Heart right ventricle (tissue), 16 donors: ENCODE measurements around the gene KRT15. TPM values are rescaled to one million over a fixed set of nuclear protein-coding genes. Genes with fewer than 3 reads are reported as not detected.

Experiments used
- ATAC-seq, 8 donors: fragments of 200-7000 bp; cut with Tn5 transposase; one replicate each; pipeline ENCODE4 v1.9.1; 2020; ENCODE audit warnings: mild to moderate bottlenecking in 8 of 8, moderate library complexity in 8 of 8, moderate number of reproducible peaks in 1 of 8
- DNase-seq, 2 donors: peaks; one replicate each; pipeline ENCODE4 v3.0.0-alpha.2; 2020
- H3K27ac ChIP-seq, 10 donors: fragments of 200-600 bp; sonication (generic) in 2 of 10; one replicate each; pipeline versions ENCODE4 v1.5.0 to v1.8.0; 2020 to 2022; ENCODE audit warnings: mild to moderate bottlenecking in 3 of 10
- H3K27me3 ChIP-seq, 7 donors: fragments of 200-600 bp; one replicate each; pipeline ENCODE4 v1.8.0; 2021 to 2022; ENCODE audit warnings: mild to moderate bottlenecking in 2 of 7
- H3K36me3 ChIP-seq, 9 donors: fragments of 200-600 bp; sonication (generic) in 1 of 9; one replicate each; pipeline versions ENCODE4 v1.5.0 to v1.8.0; 2020 to 2022; ENCODE audit warnings: mild to moderate bottlenecking in 2 of 9
- H3K4me1 ChIP-seq, 9 donors: fragments of 200-600 bp; sonication (generic) in 1 of 9; one replicate each; pipeline versions ENCODE4 v1.5.0 to v1.8.0; 2020 to 2022; ENCODE audit warnings: mild to moderate bottlenecking in 4 of 9
- H3K4me3 ChIP-seq, 10 donors: fragments of 200-600 bp; sonication (generic) in 2 of 10; one replicate each; pipeline versions ENCODE4 v1.5.0 to v1.8.0; 2020 to 2022; ENCODE audit warnings: mild to moderate bottlenecking in 7 of 10, moderate library complexity in 2 of 10
- H3K9me3 ChIP-seq, 11 donors: fragments of 200-600 bp in 10 of 11; sonication (generic) in 2 of 11; one replicate each; pipeline versions ENCODE4 v1.5.0 to v1.8.0; 2013 to 2022; ENCODE audit warnings: mild to moderate bottlenecking in 2 of 11, control low read depth in 1 of 11, moderate library complexity in 1 of 11
- CTCF ChIP-seq, 9 donors: fragments of 200-600 bp; sonication (generic) in 2 of 9; IDR thresholded peaks; one replicate each; pipeline versions ENCODE4 v1.5.0 to v1.8.0; 2021 to 2022; ENCODE audit warnings: antibody characterized with exemption in 9 of 9, mild to moderate bottlenecking in 5 of 9, moderate library complexity in 1 of 9
- WGBS, 2 donors: extraction: QIAGEN DNeasy Blood & Tissue Kit; methylation state at CpG; one replicate each; pipeline ENCODE4 v1.1.7; 2013; ENCODE audit warnings: inconsistent platforms in 1 of 2; 5-methylcytosine and 5-hydroxymethylcytosine counted together
- intact Hi-C, 10 donors: fragments of 100-400 bp; cut with DNase I; formaldehyde crosslinking; loops; one replicate each; pipeline versions ENCODE4 v1.11.1 to v1.14.2; 2022
- polyA plus RNA-seq, 2 donors: library from polyadenylated mRNA; stranded (reverse); fragments of 200-250 nt; gene quantifications; one replicate each; pipeline ENCODE4 v1.2.3, GENCODE V29; 2013
- total RNA-seq, 10 donors: library from RNA; stranded (reverse); fragmentation: NEBNext Ultra II Directional in 3 of 10; extraction: Animal tissue kit (Norgen Biotek cat#: 25700) in 3 of 10; gene quantifications; one replicate each; pipeline versions ENCODE4 v1.2.1 to v1.2.4, GENCODE V29; 2021 to 2023
- donor health status: Arrhythmogenic right ventricular cardiomyopathy.
- donor health status: ischemic (EF 13 %, LVEDD 7.1; RV severe dilation, severe dysfunction).
- donor health status: healthy with polysubstance abuse.
- donor health status: DM: no; HTN: yes; CAD: no.
- donor health status: DM: no; HTN: no; CAD: no.
- donor health status: ischemic (EF 25% LVEDD 6.9; RV normal size, moderate dysfunction).
- donor health status: ischemic (EF 25% LVEDD 5.7; RV mildly dilated, moderate dysfunction).
- donor health status: healthy.
- donor health status: DM: yes; HTN: yes; CAD: no.
- donor health status: Ischemic cardiomyopathy.
- donor health status: ischemic (EF 35%, LVEDD 5.7; RV mildly dilated, moderate dysfunction).
- donor health status: nonischemic (EF 11% LVEDD 7.7; RV severe dilation, severe dysfunction).
- donor health status: DM: yes; HTN: yes; CAD: no.
- donor health status: PGD.
- donor health status: ischemic (EF 29% LVEDD 5.4; RV normal size, mild dysfunction).
- donor health status: nonischemic (EF 23%, LVEDD 6.1; RV moderate dilation, normal function).

The KRT15 gene
- total and polyA plus RNA-seq, 12 donors, result 0.07 to 0.22 TPM; not detected in 10

DNA sequence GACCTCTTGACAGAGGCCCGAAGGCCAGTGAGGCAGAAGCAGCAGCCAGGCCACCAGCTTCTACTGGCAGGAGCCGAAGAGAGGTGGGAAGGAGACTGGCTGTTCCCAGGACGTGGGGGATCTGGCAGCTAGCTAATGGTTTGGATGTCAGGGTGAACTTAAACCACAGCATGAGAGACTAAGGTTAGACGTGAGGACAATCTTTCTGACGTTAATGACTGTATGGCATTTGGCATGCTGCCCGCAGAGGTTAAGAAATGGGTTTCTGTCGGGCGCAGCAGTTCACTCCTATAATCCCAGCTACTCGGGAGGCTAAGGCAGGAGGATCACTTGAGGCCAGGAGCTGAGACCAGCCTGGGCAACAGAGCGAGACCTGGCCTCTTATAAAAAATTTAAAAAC is 7.0 kb downstream of the KRT15 start:
- peaks cover 0 to 50% (median 31%) of the 10 kb centered on the region in 7 donors for H3K27me3 ChIP-seq
- TF ChIP-seq CTCF (IDR thresholded peaks at IDR 0.05), result no peak
- 74 to 76% methylated on average over 10 of the region's 10 CpGs for WGBS, 2 donors

DNA sequence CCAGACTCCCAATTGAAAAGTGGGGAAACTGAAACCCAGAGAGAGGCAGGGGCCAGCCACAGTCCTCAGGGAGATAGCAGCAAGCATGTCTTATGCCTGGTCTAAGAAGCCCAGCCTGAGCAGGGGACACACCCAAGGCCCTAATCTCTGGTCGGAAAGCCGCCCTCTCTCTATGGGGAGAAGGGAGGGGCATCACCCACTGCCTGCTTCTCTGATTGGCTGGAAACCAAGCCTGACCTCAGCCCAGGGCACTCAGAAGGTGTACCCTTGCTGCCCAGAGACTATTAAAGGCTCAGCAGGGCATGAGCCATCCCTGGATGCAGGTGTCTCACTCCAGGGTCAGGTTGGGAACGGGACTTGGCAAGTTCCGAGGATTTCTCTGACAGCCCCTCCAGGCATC is 7.6 kb downstream of the KRT15 start:
- intact Hi-C loops, result no loop called here
- H3K9me3 ChIP-seq, result no peaks in the 10 kb centered on the region
- no peak overlapping the region for H3K27ac ChIP-seq
- no peaks in the 10 kb centered on the region for H3K36me3 ChIP-seq
- H3K4me3 ChIP-seq, result no peak overlapping the region
- TF ChIP-seq CTCF (IDR thresholded peaks at IDR 0.05), result no peak
- H3K4me1 ChIP-seq, result peaks cover 0 to 9% (median 0%) of the 10 kb centered on the region in 9 donors
- ATAC-seq, result no peak
- no peak for DNase-seq
- WGBS, 2 donors, result 53% methylated on average over 4 of the region's 4 CpGs
- H3K27me3 ChIP-seq, result peaks cover 0 to 47% (median 29%) of the 10 kb centered on the region in 7 donors

More for the DNA sequence above, 7.0 kb downstream of the KRT15 start:
- H3K4me3 ChIP-seq, result no peak overlapping the region
- peaks cover 0 to 9% (median 0%) of the 10 kb centered on the region in 9 donors for H3K4me1 ChIP-seq
- ATAC-seq, result no peak
- no peaks in the 10 kb centered on the region for H3K9me3 ChIP-seq
- no peak overlapping the region for H3K27ac ChIP-seq
- intact Hi-C loops, result no loop called here
- H3K36me3 ChIP-seq, result no peaks in the 10 kb centered on the region
- no peak for DNase-seq

- H3K27ac ChIP-seq, result no peak overlapping the region
- intact Hi-C loops, result no loop called here
These were observed 8.2 kb downstream of the KRT15 start for GRCh38 chr17:41510251-41511065.

GRCh38 chr17:41507315-41507880 is 11.3 kb downstream of the KRT15 start:
- ATAC-seq (no peak), DNase-seq (no peak)
- no peak overlapping the region for H3K27ac ChIP-seq
- TF ChIP-seq CTCF (IDR thresholded peaks at IDR 0.05), result no peak
- no peaks in the 10 kb centered on the region for H3K9me3 ChIP-seq
- intact Hi-C loops, result no loop called here
- peaks cover 0 to 3% (median 0%) of the 10 kb centered on the region in 9 donors for H3K4me1 ChIP-seq
- 46 to 59% methylated on average over 10 of the region's 10 CpGs for WGBS, 2 donors
- H3K4me3 ChIP-seq, result no peak overlapping the region
- H3K36me3 ChIP-seq, result no peaks in the 10 kb centered on the region
- peaks cover 0 to 39% (median 20%) of the 10 kb centered on the region in 7 donors for H3K27me3 ChIP-seq

More at GRCh38 chr17:41510251-41511065, 8.2 kb downstream of the KRT15 start:
- Histone ChIP-seq H3K4me1 (peaks cover 0 to 9% (median 0%) of the 10 kb centered on the region in 9 donors), H3K36me3 (no peaks in the 10 kb centered on the region), H3K4me3 (no peak overlapping the region), H3K9me3 (no peaks in the 10 kb centered on the region), H3K27me3 (peaks cover 0 to 44% (median 27%) of the 10 kb centered on the region in 7 donors)
- no peak for TF ChIP-seq CTCF (IDR thresholded peaks at IDR 0.05)
- WGBS, 2 donors, result 82% methylated on average over 7 of the region's 7 CpGs
- no peak for DNase-seq
- no peak for ATAC-seq
